ENCODE measurements around the gene JUNB. TPM values are rescaled to one million over a fixed set of nuclear protein-coding genes. Genes with fewer than 3 reads are reported as not detected.

The JUNB gene
- polyA plus RNA-seq, 2 of the 4 experiments (the other 2 are of a cell fraction) = 55.6 to 94.7 TPM

DNA sequence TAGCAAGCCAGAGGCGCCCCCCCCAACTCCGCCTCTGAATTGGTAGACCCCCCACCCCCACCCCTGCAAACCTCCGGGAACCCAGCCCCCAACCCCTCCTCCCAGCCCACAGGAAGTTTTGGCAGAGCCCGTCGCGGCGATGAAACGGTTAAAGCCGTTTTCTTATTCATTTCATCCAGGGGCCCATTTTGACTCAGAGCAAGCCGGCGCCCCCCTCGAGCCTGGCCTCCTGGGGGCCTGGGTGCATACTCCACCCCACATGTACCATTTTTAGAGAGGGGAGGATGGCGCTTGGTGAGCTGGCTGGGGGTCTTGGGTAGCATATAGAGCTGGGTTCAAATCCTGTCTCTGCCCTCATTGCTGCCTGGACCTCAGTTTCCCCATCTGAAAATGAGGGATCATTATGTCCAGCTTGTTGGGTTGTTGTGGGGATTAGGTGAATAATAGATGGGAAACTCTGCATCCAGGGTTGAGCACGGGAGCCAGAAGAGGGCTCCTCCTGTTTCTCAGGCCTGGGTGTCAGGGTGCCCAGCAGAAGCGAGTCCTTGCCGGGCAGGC is 7.9 kb upstream of the JUNB start:
- ATAC-seq (peak in 1 of 2 experiments; percentile 14; a peak in 1 of 6 replicates), FAIRE-seq (no peak), DNase-seq (ENCODE audit: low read depth in 1 of 2, low spot score in 1 of 2) (peak in 1 of 2 experiments; percentile 47)
- Histone ChIP-seq H3K4me3 (peak overlapping the region; percentile 44), H3K4me1 (peaks cover 80% of the 10 kb centered on the region), H3K27ac (peak overlapping the region; percentile 96 to 99), H3K4me2 (peak overlapping the region; percentile 99), H3K9me3 (no peaks in the 10 kb centered on the region)
- ChIA-PET POLR2A (interaction anchor here (0.7 to 2.0 kb wide), 2 partner anchors 9 to 102 kb away, joined by 3 to 27 read pairs; partner anchors contain the start of gene JUNB), CTCF (interaction anchor here (0.6 to 29.7 kb wide), 5 partner anchors 9 to 1839 kb away, joined by 3 to 725 read pairs (median 9); partner anchors contain the start of genes BEST2, GET3, JUNB and RNASEH2A)
- 5% methylated on average over 4 of the region's 16 CpGs for whole genome bisulfite sequencing (ENCODE audit: missing lambda C conversion rate)
- TF ChIP-seq HOXB5 (CRISPR knock-in tag; IDR thresholded peaks at IDR 0.05) (0 out of 2 replicates have a peak, but pooled peaks have one; percentile 23), POLR2A (IDR thresholded peaks at IDR 0.05; ENCODE audit: low read length) (peak; percentile 14; the same call in 1 of the 2 replicates), EP300 (IDR thresholded peaks at IDR 0.05) (no peak; a peak in 1 of 5 replicates), FOSB (CRISPR knock-in tag; IDR thresholded peaks at IDR 0.05) (0 out of 2 replicates have a peak, but pooled peaks have one; percentile 50), EHF (CRISPR knock-in tag; IDR thresholded peaks at IDR 0.05) (0 out of 2 replicates have a peak, but pooled peaks have one; percentile 51), GATA3 (IDR thresholded peaks at IDR 0.05; ENCODE audit: borderline replicate concordance) (no peak), HOXA7 (CRISPR knock-in tag; IDR thresholded peaks at IDR 0.05) (peak; percentile 59; the same call in 1 of the 2 replicates)

DNA sequence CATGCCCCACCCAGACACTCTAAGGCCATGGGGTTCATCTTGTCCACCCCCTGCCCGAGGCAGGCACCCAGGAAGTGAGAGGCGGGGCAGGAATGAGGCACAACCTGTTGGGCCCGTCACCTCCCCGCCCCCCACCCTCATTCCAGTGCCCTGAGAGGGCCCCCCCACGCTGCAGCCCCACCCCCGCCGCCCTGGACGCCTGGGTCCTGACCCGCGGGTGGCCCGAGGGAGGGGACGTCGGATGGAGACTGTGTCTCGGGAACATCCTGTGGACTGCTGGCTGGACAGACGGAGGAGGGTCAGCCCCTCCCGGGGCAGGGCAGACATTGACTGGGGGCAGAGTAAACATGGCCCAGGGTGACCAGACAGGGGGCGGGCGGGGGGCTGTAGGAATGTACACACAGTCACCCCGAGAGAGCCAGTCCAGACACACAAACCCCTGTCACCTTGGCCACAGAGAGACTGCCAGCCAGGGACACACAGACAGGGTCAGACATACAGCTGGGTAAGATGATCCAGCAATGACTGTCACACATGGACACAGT is 7.4 kb upstream of the JUNB start:
- Histone ChIP-seq H3K27ac (peak overlapping the region; percentile 96 to 99), H3K4me1 (peaks cover 82% of the 10 kb centered on the region), H3K4me2 (peak overlapping the region; percentile 99), H3K9me3 (no peaks in the 10 kb centered on the region), H3K4me3 (peak overlapping the region; percentile 44; the same call in 2 of the 3 replicates)
- TF ChIP-seq EP300 (IDR thresholded peaks at IDR 0.05) (peak; percentile 89 to 96), JUN (IDR thresholded peaks at IDR 0.05) (peak in 1 of 2 experiments; percentile 88; a peak in 4 of 5 replicates), SMC3 (IDR thresholded peaks at IDR 0.05) (peak; percentile 14; the same call in 1 of the 3 replicates), RARB (CRISPR knock-in tag; IDR thresholded peaks at IDR 0.05) (peak; percentile 74; the same call in 1 of the 2 replicates), GATA3 (IDR thresholded peaks at IDR 0.05; ENCODE audit: borderline replicate concordance) (peak; percentile 82), FOXS1 (CRISPR knock-in tag; IDR thresholded peaks at IDR 0.05) (no peak), EHF (CRISPR knock-in tag; IDR thresholded peaks at IDR 0.05) (no peak), FOSL2 (IDR thresholded peaks at IDR 0.05) (0 out of 2 replicates have a peak, but pooled peaks have one; percentile 12), FOSL2 (CRISPR knock-in tag; IDR thresholded peaks at IDR 0.05) (peak; percentile 64), MAX (IDR thresholded peaks at IDR 0.05) (peak; percentile 64)
- TF ChIP-seq, protein P1, sequence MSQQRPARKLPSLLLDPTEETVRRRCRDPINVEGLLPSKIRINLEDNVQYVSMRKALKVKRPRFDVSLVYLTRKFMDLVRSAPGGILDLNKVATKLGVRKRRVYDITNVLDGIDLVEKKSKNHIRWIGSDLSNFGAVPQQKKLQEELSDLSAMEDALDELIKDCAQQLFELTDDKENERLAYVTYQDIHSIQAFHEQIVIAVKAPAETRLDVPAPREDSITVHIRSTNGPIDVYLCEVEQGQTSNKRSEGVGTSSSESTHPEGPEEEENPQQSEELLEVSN (IDR thresholded peaks at IDR 0.05; ENCODE audit: borderline replicate concordance, low read depth) = no peak
- TF ChIP-seq, protein P2, sequence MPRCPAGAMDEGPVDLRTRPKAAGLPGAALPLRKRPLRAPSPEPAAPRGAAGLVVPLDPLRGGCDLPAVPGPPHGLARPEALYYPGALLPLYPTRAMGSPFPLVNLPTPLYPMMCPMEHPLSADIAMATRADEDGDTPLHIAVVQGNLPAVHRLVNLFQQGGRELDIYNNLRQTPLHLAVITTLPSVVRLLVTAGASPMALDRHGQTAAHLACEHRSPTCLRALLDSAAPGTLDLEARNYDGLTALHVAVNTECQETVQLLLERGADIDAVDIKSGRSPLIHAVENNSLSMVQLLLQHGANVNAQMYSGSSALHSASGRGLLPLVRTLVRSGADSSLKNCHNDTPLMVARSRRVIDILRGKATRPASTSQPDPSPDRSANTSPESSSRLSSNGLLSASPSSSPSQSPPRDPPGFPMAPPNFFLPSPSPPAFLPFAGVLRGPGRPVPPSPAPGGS (IDR thresholded peaks at IDR 0.05) = peak; percentile 65; the same call in 2 of the 3 replicates
- ChIA-PET CTCF (interaction anchor here (0.6 to 29.7 kb wide), 4 partner anchors 8 to 1839 kb away, joined by 3 to 725 read pairs (median 14); partner anchors contain the start of genes BEST2, GET3, JUNB and TRIR), POLR2A (interaction anchor here (2.0 kb wide), 1 partner anchor 8 kb away, joined by 27 read pairs; the partner anchor contains the start of gene JUNB)
- peak; percentile 15 to 45 for ATAC-seq
- DNase-seq (ENCODE audit: low read depth in 1 of 2, low spot score in 1 of 2) = peak in 1 of 2 experiments; percentile 87
- FAIRE-seq = no peak
- WGBS (ENCODE audit: missing lambda C conversion rate) = 0% methylated on average over 1 of the region's 19 CpGs

DNA sequence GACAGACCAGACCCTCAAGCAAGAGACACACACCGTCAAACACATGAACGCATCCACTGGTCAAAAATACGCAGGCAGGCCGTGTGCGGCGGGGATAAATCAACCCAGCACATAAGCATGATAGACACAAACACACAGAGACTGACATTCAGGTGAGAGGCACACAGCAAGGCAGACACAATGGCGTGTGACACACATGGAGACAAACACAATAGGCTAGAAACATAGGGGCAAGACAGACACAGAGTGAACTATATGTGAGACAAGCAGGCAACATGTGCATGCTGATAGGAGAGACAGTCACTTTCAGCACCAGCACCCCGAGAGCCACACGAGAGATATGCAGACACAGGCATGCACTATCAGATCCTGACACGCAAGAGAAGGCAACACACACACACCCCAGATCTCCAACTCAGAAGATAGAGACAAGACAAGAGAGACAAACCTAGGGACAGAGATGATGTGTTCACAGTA is 6.9 kb upstream of the JUNB start:
- POLR2A ChIA-PET = no interaction called here

More for the DNA sequence above, 6.9 kb upstream of the JUNB start:
- peak; percentile 0 to 6; a peak in 4 of 6 replicates for ATAC-seq
- CTCF ChIA-PET = no interaction called here
- TF ChIP-seq MAFK (IDR thresholded peaks at IDR 0.05; ENCODE audit: partially characterized antibody) (peak; percentile 7), POLR2AphosphoS2 (conservative IDR thresholded peaks at IDR 0.05; ENCODE audit: low read length) (no peak), EP300 (IDR thresholded peaks at IDR 0.05) (no peak), GATA3 (IDR thresholded peaks at IDR 0.05; ENCODE audit: borderline replicate concordance) (no peak), HOXA7 (CRISPR knock-in tag; IDR thresholded peaks at IDR 0.05) (0 out of 2 replicates have a peak, but pooled peaks have one; percentile 20)
- H3K4me2 ChIP-seq = peak overlapping the region; percentile 99
- H3K27ac ChIP-seq = peak overlapping the region; percentile 96 to 99
- 37% methylated on average over 10 of the region's 10 CpGs for WGBS (ENCODE audit: missing lambda C conversion rate)
- DNase-seq (ENCODE audit: low read depth in 1 of 2, low spot score in 1 of 2) = no peak
- FAIRE-seq = no peak
- H3K9me3 ChIP-seq = no peaks in the 10 kb centered on the region
- H3K4me1 ChIP-seq = peaks cover 80% of the 10 kb centered on the region
- no peak overlapping the region for H3K4me3 ChIP-seq

Measured in A549 (cell line).